Esophagus muscularis mucosa (tissue), 4 donors: ENCODE results near the gene CITED4. TPM values are rescaled to one million over a fixed set of nuclear protein-coding genes. Genes with fewer than 3 reads are reported as not detected.

Experiments used
- DNase-seq: peaks from one replicate; pipeline ENCODE4 v3.0.0-alpha.2; 2017; ENCODE audit errors: extremely low spot score
- H3K27ac ChIP-seq, 4 donors: fragments of 200-600 bp; sonication (generic); replicated peaks in 1 of 4; 1 replicate in 3 of 4; 2 replicates in 1 of 4; pipeline ENCODE4 v1.5.1; 2016 to 2019; ENCODE audit warnings: mild to moderate bottlenecking in 1 of 4
- H3K27me3 ChIP-seq, 4 donors: fragments of 200-600 bp; sonication (generic); one replicate each; pipeline versions ENCODE4 v1.5.1 to v1.6.0; 2016 to 2019
- H3K36me3 ChIP-seq, 4 donors: fragments of 200-600 bp; sonication (generic); one replicate each; pipeline ENCODE4 v1.5.1; 2016 to 2019
- H3K4me1 ChIP-seq, 4 donors: fragments of 200-600 bp; sonication (generic); one replicate each; pipeline ENCODE4 v1.5.1; 2016 to 2019
- H3K4me3 ChIP-seq, 4 donors: fragments of 200-600 bp; sonication (generic); 1 replicate in 2 of 4; 2 replicates in 2 of 4; pipeline ENCODE4 v1.5.1; 2016 to 2019; ENCODE audit warnings: mild to moderate bottlenecking in 4 of 4, moderate library complexity in 1 of 4
- H3K9me3 ChIP-seq, 4 donors: fragments of 200-600 bp; sonication (generic); 1 replicate in 3 of 4; 2 replicates in 1 of 4; pipeline ENCODE4 v1.5.1; 2016 to 2019
- EP300 ChIP-seq: sonication (generic); formaldehyde crosslinking; IDR thresholded peaks from one replicate; pipeline ENCODE4 v1.6.1; 2017; ENCODE audit warnings: antibody characterized with exemption
- POLR2A ChIP-seq: fragments of 450-650 bp; IDR thresholded peaks from one replicate; pipeline ENCODE4 v1.6.1; 2017; ENCODE audit warnings: antibody characterized with exemption, moderate library complexity, mild to moderate bottlenecking, low read depth
- POLR2AphosphoS5 ChIP-seq, 2 donors: sonication (generic); formaldehyde crosslinking; IDR thresholded peaks; one replicate each; pipeline ENCODE4 v1.6.1; 2017; ENCODE audit warnings: antibody characterized with exemption in 2 of 2
- WGBS: methylation state at CpG from one replicate; pipeline ENCODE4 v1.1.5; 2018; 5-methylcytosine and 5-hydroxymethylcytosine counted together
- intact Hi-C: fragments of 100-400 bp; cut with DNase I; formaldehyde crosslinking; loops from one replicate; pipeline ENCODE4 v1.15.1; 2023
- total RNA-seq, 4 donors: library from RNA; depleted of rRNA; stranded (reverse); fragments of >200 nt; gene quantifications; one replicate each; pipeline versions ENCODE4 v1.1.0 to v1.2.1, GENCODE V29; 2016
- TF ChIP-seq, protein P1 (sequence below), 3 experiments: fragments of 200-600 bp in 2 of 3; fragments of 450-650 bp in 1 of 3; sonication (generic) in 2 of 3; IDR thresholded peaks; one replicate each; pipeline ENCODE4 v1.5.1; 2017 to 2019; ENCODE audit warnings: antibody characterized with exemption in 3 of 3, mild to moderate bottlenecking in 2 of 3, moderate library complexity in 1 of 3

CITED4 gene
- total RNA-seq, 4 donors from 2014 or later = 10.1 to 37.8 (median 18.5) TPM

DNA sequence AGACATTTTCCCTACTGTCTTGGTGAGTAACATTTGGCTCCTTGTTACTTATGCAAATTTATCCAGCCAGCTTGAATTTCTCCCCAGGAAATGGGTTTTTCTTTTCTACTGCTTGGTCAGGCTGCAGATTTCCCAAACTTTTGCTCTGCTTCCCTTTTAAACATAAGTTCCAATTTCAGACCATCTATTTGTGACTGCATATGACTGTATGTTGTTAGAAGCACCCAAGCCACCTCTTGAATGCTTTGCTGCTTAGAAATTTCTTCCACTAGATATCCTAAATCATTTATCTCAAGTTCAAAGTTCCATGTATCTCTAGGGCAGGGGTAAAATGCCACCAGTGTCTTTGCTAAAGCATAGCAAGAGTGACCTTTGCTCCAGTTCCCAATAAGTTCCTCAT is 32.3 kb upstream of the CITED4 start:
- Histone ChIP-seq H3K4me1 (peaks cover 0 to 11% (median 9%) of the 10 kb centered on the region in 4 donors), H3K27me3 (no peaks in the 10 kb centered on the region), H3K9me3 (peaks cover 0 to 19% (median 12%) of the 10 kb centered on the region in 4 donors), H3K27ac (no peak overlapping the region), H3K36me3 (no peaks in the 10 kb centered on the region), H3K4me3 (no peak overlapping the region)
- DNase-seq = no peak
- intact Hi-C loops = no loop called here
- TF ChIP-seq, protein P1, sequence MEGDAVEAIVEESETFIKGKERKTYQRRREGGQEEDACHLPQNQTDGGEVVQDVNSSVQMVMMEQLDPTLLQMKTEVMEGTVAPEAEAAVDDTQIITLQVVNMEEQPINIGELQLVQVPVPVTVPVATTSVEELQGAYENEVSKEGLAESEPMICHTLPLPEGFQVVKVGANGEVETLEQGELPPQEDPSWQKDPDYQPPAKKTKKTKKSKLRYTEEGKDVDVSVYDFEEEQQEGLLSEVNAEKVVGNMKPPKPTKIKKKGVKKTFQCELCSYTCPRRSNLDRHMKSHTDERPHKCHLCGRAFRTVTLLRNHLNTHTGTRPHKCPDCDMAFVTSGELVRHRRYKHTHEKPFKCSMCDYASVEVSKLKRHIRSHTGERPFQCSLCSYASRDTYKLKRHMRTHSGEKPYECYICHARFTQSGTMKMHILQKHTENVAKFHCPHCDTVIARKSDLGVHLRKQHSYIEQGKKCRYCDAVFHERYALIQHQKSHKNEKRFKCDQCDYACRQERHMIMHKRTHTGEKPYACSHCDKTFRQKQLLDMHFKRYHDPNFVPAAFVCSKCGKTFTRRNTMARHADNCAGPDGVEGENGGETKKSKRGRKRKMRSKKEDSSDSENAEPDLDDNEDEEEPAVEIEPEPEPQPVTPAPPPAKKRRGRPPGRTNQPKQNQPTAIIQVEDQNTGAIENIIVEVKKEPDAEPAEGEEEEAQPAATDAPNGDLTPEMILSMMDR (IDR thresholded peaks at IDR 0.05) = no peak
- TF ChIP-seq POLR2AphosphoS5 (IDR thresholded peaks at IDR 0.05) (no peak), EP300 (no peak), POLR2A (no peak)

GRCh38 chr1:40893946-40894345 is 31.8 kb upstream of the CITED4 start:
- TF ChIP-seq, protein P1 (IDR thresholded peaks at IDR 0.05) = no peak
- peaks cover 0 to 9% (median 8%) of the 10 kb centered on the region in 4 donors for H3K4me1 ChIP-seq
- DNase-seq = no peak
- intact Hi-C loops = no loop called here
- H3K4me3 ChIP-seq = no peak overlapping the region
- H3K27me3 ChIP-seq = no peaks in the 10 kb centered on the region
- H3K36me3 ChIP-seq = no peaks in the 10 kb centered on the region
- H3K9me3 ChIP-seq = peaks cover 0 to 19% (median 12%) of the 10 kb centered on the region in 4 donors
- H3K27ac ChIP-seq = no peak overlapping the region

GRCh38 chr1:40892354-40892753 is 30.2 kb upstream of the CITED4 start:
- no peak for DNase-seq
- intact Hi-C loops = no loop called here
- Histone ChIP-seq H3K4me1 (no peaks in the 10 kb centered on the region), H3K36me3 (no peaks in the 10 kb centered on the region), H3K27me3 (no peaks in the 10 kb centered on the region), H3K27ac (no peak overlapping the region), H3K9me3 (peaks cover 0 to 19% (median 12%) of the 10 kb centered on the region in 4 donors), H3K4me3 (no peak overlapping the region)
- TF ChIP-seq, protein P1 (IDR thresholded peaks at IDR 0.05) = no peak
- no peak for TF ChIP-seq POLR2AphosphoS5 (IDR thresholded peaks at IDR 0.05)
- no peak for TF ChIP-seq EP300
- TF ChIP-seq POLR2A = no peak
- 91% methylated on average over 2 of the region's 2 CpGs for WGBS

GRCh38 chr1:40890771-40891170 is 28.6 kb upstream of the CITED4 start:
- 79% methylated on average over 2 of the region's 2 CpGs for WGBS

GRCh38 chr1:40887652-40888051 is 25.5 kb upstream of the CITED4 start:
- peaks cover 0 to 30% (median 9%) of the 10 kb centered on the region in 4 donors for H3K27me3 ChIP-seq
- peaks cover 6 to 10% (median 9%) of the 10 kb centered on the region in 4 donors for H3K4me1 ChIP-seq
- H3K9me3 ChIP-seq = no peaks in the 10 kb centered on the region
- H3K4me3 ChIP-seq = no peak overlapping the region
- H3K27ac ChIP-seq = no peak overlapping the region
- no peak for DNase-seq
- no peak for TF ChIP-seq POLR2AphosphoS5 (IDR thresholded peaks at IDR 0.05)
- 96% methylated on average over 6 of the region's 6 CpGs for WGBS
- intact Hi-C loops = no loop called here
- H3K36me3 ChIP-seq = no peaks in the 10 kb centered on the region

More at GRCh38 chr1:40890771-40891170, 28.6 kb upstream of the CITED4 start:
- Histone ChIP-seq H3K4me3 (no peak overlapping the region), H3K9me3 (peaks cover 0 to 19% (median 12%) of the 10 kb centered on the region in 4 donors), H3K36me3 (no peaks in the 10 kb centered on the region), H3K27ac (no peak overlapping the region), H3K4me1 (no peaks in the 10 kb centered on the region), H3K27me3 (no peaks in the 10 kb centered on the region)
- intact Hi-C loops = no loop called here
- TF ChIP-seq POLR2A (no peak), EP300 (no peak), POLR2AphosphoS5 (IDR thresholded peaks at IDR 0.05) (no peak)
- TF ChIP-seq, protein P1 (IDR thresholded peaks at IDR 0.05) = no peak
- DNase-seq = no peak
